IMR-90 (cell line): ENCODE data around the gene OR2C1. TPM values are rescaled to one million over a fixed set of nuclear protein-coding genes. Genes with fewer than 3 reads are reported as not detected.

Experiments used
- ATAC-seq: fragments of 200-7000 bp; cut with Tn5 transposase; 2 replicates; pipeline ENCODE4 v1.9.1; 2020; ENCODE audit warnings: low read depth, mild to moderate bottlenecking, moderate library complexity
- BruUV-seq: library from RNA; stranded (reverse); fragments of 400-500 nt; replicated peaks from 2 replicates; lab custom pipeline; 2021; lab: Mats Ljungman, UMichigan
- CTCF ChIA-PET: fragments of 300-600 bp; formaldehyde crosslinking; extraction: SDS; loops from one replicate; lab custom pipeline; 2021; ENCODE audit warnings: antibody characterized with exemption; lab: Yijun Ruan, JAX
- POLR2A ChIA-PET: fragments of 300-600 bp; sonication (Branson Sonifier 250); formaldehyde crosslinking; loops from one replicate; lab custom pipeline; 2022; ENCODE audit warnings: antibody characterized with exemption; ENCODE audit not compliant: unreplicated experiment; lab: Charles Lee
- DNase-seq: peaks from one replicate; pipeline ENCODE4 v3.0.0; 2013
- H2AFZ ChIP-seq: replicated peaks from 2 replicates; pipeline ENCODE3; 2013; ENCODE audit warnings: low read length, mild to moderate bottlenecking; ENCODE audit not compliant: poor library complexity
- H2AK5ac ChIP-seq: 2 replicates; pipeline ENCODE4 v1.6.1; 2013; ENCODE audit warnings: low read depth, low read length, inconsistent platforms
- H2AK9ac ChIP-seq: replicated peaks from 2 replicates; pipeline ENCODE3; 2013; ENCODE audit warnings: mild to moderate bottlenecking, low read depth, low read length, moderate library complexity; ENCODE audit not compliant: poor library complexity
- H2BK120ac ChIP-seq: 2 replicates; pipeline ENCODE4 v1.6.1; 2013; ENCODE audit warnings: low read depth, low read length, inconsistent platforms
- H2BK15ac ChIP-seq: 3 replicates; pipeline ENCODE4 v1.6.1; 2013; ENCODE audit warnings: low read depth, low read length, inconsistent platforms
- H2BK20ac ChIP-seq: 2 replicates; pipeline ENCODE4 v1.6.1; 2013; ENCODE audit warnings: low read depth, mild to moderate bottlenecking, inconsistent platforms, low read length, moderate library complexity
- H2BK5ac ChIP-seq: 2 replicates; pipeline ENCODE4 v1.6.1; 2013; ENCODE audit warnings: mild to moderate bottlenecking, low read depth, low read length, inconsistent platforms; ENCODE audit not compliant: poor library complexity, severe bottlenecking
- H3K14ac ChIP-seq: replicated peaks from 2 replicates; pipeline ENCODE4 v1.6.1; 2013; ENCODE audit warnings: low read depth, low read length, inconsistent platforms
- H3K18ac ChIP-seq: 2 replicates; pipeline ENCODE4 v1.6.1; 2013; ENCODE audit warnings: low read depth, low read length, control low read depth
- H3K23ac ChIP-seq: 2 replicates; pipeline ENCODE4 v1.6.1; 2013; ENCODE audit warnings: low read depth, low read length, inconsistent platforms
- H3K27ac ChIP-seq: 2 replicates; pipeline ENCODE4 v1.5.1; 2013; ENCODE audit warnings: mild to moderate bottlenecking, control low read depth, low read length; ENCODE audit not compliant: insufficient read depth
- H3K27me3 ChIP-seq: 2 replicates; pipeline ENCODE4 v1.6.1; 2013; ENCODE audit warnings: low read length; ENCODE audit not compliant: control insufficient read depth, insufficient read depth
- H3K36me3 ChIP-seq: 2 replicates; pipeline ENCODE4 v1.6.1; 2013; ENCODE audit warnings: low read length, mixed read lengths; ENCODE audit not compliant: control insufficient read depth, insufficient read depth
- H3K4ac ChIP-seq: 2 replicates; pipeline ENCODE4 v1.6.1; 2013; ENCODE audit warnings: low read depth, low read length, inconsistent platforms
- H3K4me1 ChIP-seq: 2 replicates; pipeline ENCODE4 v1.6.1; 2013; ENCODE audit warnings: low read length, mixed read lengths; ENCODE audit not compliant: control insufficient read depth, insufficient read depth
- H3K4me2 ChIP-seq: 2 replicates; pipeline ENCODE4 v1.6.1; 2013; ENCODE audit warnings: low read depth, mild to moderate bottlenecking, control low read depth, low read length, moderate library complexity
- H3K4me3 ChIP-seq: 2 replicates; pipeline ENCODE4 v1.5.1; 2013; ENCODE audit warnings: low read depth, mild to moderate bottlenecking, control low read depth, low read length, moderate library complexity; ENCODE audit not compliant: insufficient read depth
- H3K56ac ChIP-seq: 2 replicates; pipeline ENCODE4 v1.6.1; 2013; ENCODE audit warnings: low read length, inconsistent platforms; ENCODE audit not compliant: insufficient read depth; ENCODE audit errors: extremely low read depth
- H3K79me1 ChIP-seq, 2 experiments: 2 replicates each; pipeline ENCODE4 v1.6.1; 2013; ENCODE audit warnings: low read length in 2 of 2, inconsistent platforms in 1 of 2, low read depth in 1 of 2
- H3K9ac ChIP-seq: 2 replicates; pipeline ENCODE4 v1.6.1; 2013; ENCODE audit warnings: low read depth, low read length, control low read depth
- H3K9me1 ChIP-seq: 2 replicates; pipeline ENCODE4 v1.6.1; 2013; ENCODE audit warnings: low read length, inconsistent platforms; ENCODE audit not compliant: insufficient read depth
- H3K9me3 ChIP-seq: 2 replicates; pipeline ENCODE4 v1.6.1; 2013; ENCODE audit warnings: low read length; ENCODE audit not compliant: control insufficient read depth, insufficient read depth
- H4K20me1 ChIP-seq: 2 replicates; pipeline ENCODE4 v1.6.1; 2013; ENCODE audit warnings: low read length, inconsistent platforms; ENCODE audit not compliant: insufficient read depth
- H4K5ac ChIP-seq: 2 replicates; pipeline ENCODE4 v1.6.1; 2013; ENCODE audit warnings: mild to moderate bottlenecking, low read depth, low read length, control low read depth
- H4K8ac ChIP-seq, 2 experiments: 2 replicates each; pipeline ENCODE4 v1.6.1; 2013; ENCODE audit warnings: low read depth in 2 of 2, low read length in 2 of 2, control low read depth in 1 of 2, inconsistent platforms in 1 of 2
- H4K91ac ChIP-seq: 2 replicates; pipeline ENCODE4 v1.6.1; 2013; ENCODE audit warnings: low read depth, low read length, inconsistent platforms; ENCODE audit not compliant: insufficient read depth
- BHLHE40 ChIP-seq: fragments of 150-350 bp; IDR thresholded peaks from 2 replicates; pipeline ENCODE4 v1.6.1; 2016; ENCODE audit warnings: mild to moderate bottlenecking, low read depth, low read length
- CEBPB ChIP-seq: IDR thresholded peaks from 2 replicates; pipeline ENCODE4 v1.6.1; 2012; ENCODE audit warnings: low read depth, low read length, improper control_type of control experiment
- CHD1 ChIP-seq: IDR thresholded peaks from 2 replicates; pipeline ENCODE4 v1.6.1; 2012; ENCODE audit warnings: low read depth, low read length, improper control_type of control experiment
- CTCF ChIP-seq: conservative IDR thresholded peaks from 2 replicates; pipeline ENCODE4 v1.5.1; 2012; ENCODE audit warnings: mild to moderate bottlenecking, low read depth, low read length, improper control_type of control experiment
- ELK1 ChIP-seq: fragments of 150-350 bp; IDR thresholded peaks from 2 replicates; pipeline ENCODE4 v1.6.1; 2016; ENCODE audit warnings: low read depth, mild to moderate bottlenecking, low read length, moderate library complexity, borderline replicate concordance
- MAFK ChIP-seq: IDR thresholded peaks from 2 replicates; pipeline ENCODE4 v1.6.1; 2012; ENCODE audit warnings: low read depth, low read length, improper control_type of control experiment
- POLR2A ChIP-seq: IDR thresholded peaks from 2 replicates; pipeline ENCODE4 v1.6.1; 2012; ENCODE audit warnings: mild to moderate bottlenecking, low read depth, low read length
- RAD21 ChIP-seq: IDR thresholded peaks from 2 replicates; pipeline ENCODE4 v1.6.1; 2012; ENCODE audit warnings: low read length, improper control_type of control experiment
- RFX5 ChIP-seq: IDR thresholded peaks from 2 replicates; pipeline ENCODE4 v1.8.0; 2012; ENCODE audit warnings: low read depth, mild to moderate bottlenecking, low read length, moderate library complexity
- dilution Hi-C: fragments of 300-500 bp; cut with HindIII; formaldehyde crosslinking; loops from one replicate; pipeline ENCODE4 v1.14.3; 2018; ENCODE audit warnings: low sequenced_read_pairs; ENCODE audit not compliant: unreplicated experiment
- in situ Hi-C: fragments of 300-500 bp; cut with MboI; formaldehyde crosslinking; loops from 3 replicates; pipeline ENCODE4 v1.14.3; 2019; ENCODE audit warnings: low sequenced_read_pairs, inconsistent platforms, mixed read lengths
- intact Hi-C: fragments of 100-400 bp; cut with micrococcal nuclease; formaldehyde crosslinking; loops from 2 replicates; pipeline ENCODE4 v1.10.0; 2022
- polyA plus RNA-seq, 3 experiments: library from polyadenylated mRNA; depleted of rRNA; stranded (reverse); fragments of >200 nt; gene quantifications; 2 replicates each; pipeline ENCODE4 v1.2.3, GENCODE V29; 2012; ENCODE audit warnings: low replicate concordance in 1 of 3
- total RNA-seq: library from RNA; depleted of rRNA; stranded (reverse); fragments of >200 nt; gene quantifications from 2 replicates; pipeline ENCODE4 v1.2.3, GENCODE V29; 2012

Gene OR2C1
- total and polyA plus RNA-seq, 2 of the 4 experiments (the other 2 are of a cell fraction), result under 0.01 to 0.05 TPM

- H3K56ac ChIP-seq, result no peak overlapping the region
- H3K4me2 ChIP-seq, result no peak overlapping the region
- no peak overlapping the region for H3K9ac ChIP-seq
- no peak overlapping the region for H4K91ac ChIP-seq
- ChIA-PET CTCF (no interaction called here), POLR2A (no interaction called here)
- TF ChIP-seq MAFK (no peak), RAD21 (no peak), RFX5 (no peak), CTCF (no peak), BHLHE40 (no peak), CEBPB (no peak), ELK1 (no peak), CHD1 (no peak), POLR2A (no peak)
- H3K9me3 ChIP-seq, result peaks cover 6% of the 10 kb centered on the region
- H3K23ac ChIP-seq, result no peak overlapping the region
- H3K27ac ChIP-seq, result no peak overlapping the region
- H2BK5ac ChIP-seq, result no peak overlapping the region
- no peak overlapping the region for H2BK15ac ChIP-seq
- H2AK9ac ChIP-seq, result no peak overlapping the region
- H2BK20ac ChIP-seq, result no peak overlapping the region
- H3K79me1 ChIP-seq, result peaks cover 0 to 11% of the 10 kb centered on the region in 2 experiments; a peak in 2 of 4 replicates
- BruUV-seq, result no TSS peak
- H3K14ac ChIP-seq, result no peak overlapping the region
- dilution Hi-C loops (no loop called here), intact Hi-C loops (no loop called here), in situ Hi-C loops (no loop called here)
- no peaks in the 10 kb centered on the region for H4K20me1 ChIP-seq
- H2BK120ac ChIP-seq, result no peak overlapping the region
- ATAC-seq (no peak), DNase-seq (no peak)
- H3K18ac ChIP-seq, result no peak overlapping the region
- no peak overlapping the region for H3K4me3 ChIP-seq
- H3K4me1 ChIP-seq, result no peaks in the 10 kb centered on the region
- H3K9me1 ChIP-seq, result no peaks in the 10 kb centered on the region
- H2AFZ ChIP-seq, result no peak overlapping the region
- no peak overlapping the region for H4K8ac ChIP-seq
- no peak overlapping the region for H2AK5ac ChIP-seq
- no peaks in the 10 kb centered on the region for H3K27me3 ChIP-seq
- no peak overlapping the region for H3K4ac ChIP-seq
- no peak overlapping the region for H4K5ac ChIP-seq
- H3K36me3 ChIP-seq, result no peaks in the 10 kb centered on the region
These were observed 7.2 kb downstream of the OR2C1 start for GRCh38 chr16:3362931-3363330.
